ENCODE results near the gene MACF1.

MACF1 gene

GRCh38 chr1:39452081-39452480, 247.6 kb downstream of the MACF1 start:
- Histone ChIP-seq H3K36me3 (ENCODE audit: control insufficient read depth in 1 of 2, insufficient read depth in 2 of 2, low read depth in 1 of 2, low read length in 2 of 2) (peaks cover 58 to 96% of the 10 kb centered on the region in 2 experiments), H2AK5ac (ENCODE audit: low read length, severe bottlenecking) (no peak overlapping the region), H3K27ac (ENCODE audit: low read length, poor library complexity, severe bottlenecking) (no peak overlapping the region), H2AFZ (ENCODE audit: low read depth, low read length) (no peak overlapping the region), H3K9me3 (ENCODE audit: control insufficient read depth, low read length) (no peaks in the 10 kb centered on the region), H3K23ac (ENCODE audit: low read length in 2 of 2) (no peak overlapping the region), H4K91ac (ENCODE audit: low read length) (no peak overlapping the region), H3K4ac (ENCODE audit: low read depth in 1 of 2, low read length in 2 of 2) (no peak overlapping the region), H3K9ac (ENCODE audit: low read length) (no peak overlapping the region), H2BK15ac (ENCODE audit: low read depth, poor library complexity, severe bottlenecking) (no peak overlapping the region), H3K18ac (ENCODE audit: low read depth in 1 of 2, low read length in 2 of 2) (no peak overlapping the region), H3K4me1 (ENCODE audit: control insufficient read depth, insufficient read depth, low read depth, low read length) (no peaks in the 10 kb centered on the region), H3K4me2 (ENCODE audit: low read length, poor library complexity, severe bottlenecking) (no peak overlapping the region), H3K79me1 (replicated peaks; ENCODE audit: low read length, poor library complexity, severe bottlenecking) (peaks cover 18% of the 10 kb centered on the region), H4K8ac (ENCODE audit: low read length) (no peak overlapping the region), H2BK12ac (ENCODE audit: low read length in 2 of 2) (no peak overlapping the region), H2BK120ac (ENCODE audit: low read depth, low read length) (no peak overlapping the region), H2BK5ac (ENCODE audit: low read depth, low read length, poor library complexity, severe bottlenecking) (no peak overlapping the region), H3K14ac (ENCODE audit: low read length in 2 of 2) (no peak overlapping the region), H3K4me3 (ENCODE audit: insufficient read depth in 1 of 2, low read depth in 1 of 2, low read length in 2 of 2) (no peak overlapping the region), H3K27me3 (ENCODE audit: control insufficient read depth in 1 of 2, insufficient read depth in 1 of 2, low read length in 2 of 2) (no peaks in the 10 kb centered on the region)
- DNase-seq: no peak
- WGBS: 97% methylated on average over 7 of the region's 7 CpGs

- Histone ChIP-seq H3K4me2 (ENCODE audit: low read length, poor library complexity, severe bottlenecking) (no peak overlapping the region), H2BK15ac (ENCODE audit: low read depth, poor library complexity, severe bottlenecking) (no peak overlapping the region), H3K9me3 (ENCODE audit: control insufficient read depth, low read length) (no peaks in the 10 kb centered on the region), H3K18ac (ENCODE audit: low read depth in 1 of 2, low read length in 2 of 2) (no peak overlapping the region), H3K79me1 (replicated peaks; ENCODE audit: low read length, poor library complexity, severe bottlenecking) (peaks cover 18% of the 10 kb centered on the region), H2AK5ac (ENCODE audit: low read length, severe bottlenecking) (no peak overlapping the region), H4K8ac (ENCODE audit: low read length) (peak overlapping the region; percentile 7), H3K23ac (ENCODE audit: low read length in 2 of 2) (no peak overlapping the region), H3K9ac (ENCODE audit: low read length) (no peak overlapping the region), H3K27me3 (ENCODE audit: control insufficient read depth in 1 of 2, insufficient read depth in 1 of 2, low read length in 2 of 2) (no peaks in the 10 kb centered on the region), H2BK5ac (ENCODE audit: low read depth, low read length, poor library complexity, severe bottlenecking) (no peak overlapping the region), H3K14ac (ENCODE audit: low read length in 2 of 2) (no peak overlapping the region), H3K27ac (ENCODE audit: low read length, poor library complexity, severe bottlenecking) (peak overlapping the region; percentile 43), H4K91ac (ENCODE audit: low read length) (no peak overlapping the region), H3K4ac (ENCODE audit: low read depth in 1 of 2, low read length in 2 of 2) (no peak overlapping the region), H3K36me3 (ENCODE audit: control insufficient read depth in 1 of 2, insufficient read depth in 2 of 2, low read depth in 1 of 2, low read length in 2 of 2) (peaks cover 62 to 96% of the 10 kb centered on the region in 2 experiments), H3K4me1 (ENCODE audit: control insufficient read depth, insufficient read depth, low read depth, low read length) (no peaks in the 10 kb centered on the region), H2BK12ac (ENCODE audit: low read length in 2 of 2) (no peak overlapping the region), H2BK120ac (ENCODE audit: low read depth, low read length) (no peak overlapping the region), H2AFZ (ENCODE audit: low read depth, low read length) (no peak overlapping the region), H3K4me3 (ENCODE audit: insufficient read depth in 1 of 2, low read depth in 1 of 2, low read length in 2 of 2) (no peak overlapping the region)
- 97% methylated on average over 5 of the region's 5 CpGs for WGBS
- no peak for DNase-seq
These were observed 248.0 kb downstream of the MACF1 start for GRCh38 chr1:39452540-39452939.

- Histone ChIP-seq H3K4me2 (ENCODE audit: low read length, poor library complexity, severe bottlenecking) (no peak overlapping the region), H3K4me3 (ENCODE audit: insufficient read depth in 1 of 2, low read depth in 1 of 2, low read length in 2 of 2) (no peak overlapping the region), H3K79me1 (replicated peaks; ENCODE audit: low read length, poor library complexity, severe bottlenecking) (peaks cover 14% of the 10 kb centered on the region), H3K23ac (ENCODE audit: low read length in 2 of 2) (no peak overlapping the region), H3K14ac (ENCODE audit: low read length in 2 of 2) (no peak overlapping the region), H3K18ac (ENCODE audit: low read depth in 1 of 2, low read length in 2 of 2) (no peak overlapping the region), H2AFZ (ENCODE audit: low read depth, low read length) (no peak overlapping the region), H2BK5ac (ENCODE audit: low read depth, low read length, poor library complexity, severe bottlenecking) (no peak overlapping the region), H3K9ac (ENCODE audit: low read length) (peak overlapping the region; percentile 40), H4K91ac (ENCODE audit: low read length) (no peak overlapping the region), H3K27me3 (ENCODE audit: control insufficient read depth in 1 of 2, insufficient read depth in 1 of 2, low read length in 2 of 2) (no peaks in the 10 kb centered on the region), H3K4me1 (ENCODE audit: control insufficient read depth, insufficient read depth, low read depth, low read length) (no peaks in the 10 kb centered on the region), H3K36me3 (ENCODE audit: control insufficient read depth in 1 of 2, insufficient read depth in 2 of 2, low read depth in 1 of 2, low read length in 2 of 2) (peaks cover 66 to 96% of the 10 kb centered on the region in 2 experiments), H3K9me3 (ENCODE audit: control insufficient read depth, low read length) (no peaks in the 10 kb centered on the region), H4K8ac (ENCODE audit: low read length) (no peak overlapping the region), H2BK12ac (ENCODE audit: low read length in 2 of 2) (no peak overlapping the region), H2BK120ac (ENCODE audit: low read depth, low read length) (no peak overlapping the region), H3K4ac (ENCODE audit: low read depth in 1 of 2, low read length in 2 of 2) (no peak overlapping the region), H3K27ac (ENCODE audit: low read length, poor library complexity, severe bottlenecking) (no peak overlapping the region), H2AK5ac (ENCODE audit: low read length, severe bottlenecking) (no peak overlapping the region), H2BK15ac (ENCODE audit: low read depth, poor library complexity, severe bottlenecking) (no peak overlapping the region)
- DNase-seq: peak; percentile 70
- 95% methylated on average over 3 of the region's 8 CpGs for WGBS
These were observed 249.1 kb downstream of the MACF1 start for GRCh38 chr1:39453603-39454002.

GRCh38 chr1:39458991-39459390, 254.5 kb downstream of the MACF1 start:
- Histone ChIP-seq H3K9me3 (ENCODE audit: control insufficient read depth, low read length) (no peaks in the 10 kb centered on the region), H2AFZ (ENCODE audit: low read depth, low read length) (no peak overlapping the region), H3K4me1 (ENCODE audit: control insufficient read depth, insufficient read depth, low read depth, low read length) (no peaks in the 10 kb centered on the region), H2BK12ac (ENCODE audit: low read length in 2 of 2) (no peak overlapping the region), H2BK5ac (ENCODE audit: low read depth, low read length, poor library complexity, severe bottlenecking) (no peak overlapping the region), H3K14ac (ENCODE audit: low read length in 2 of 2) (no peak overlapping the region), H3K9ac (ENCODE audit: low read length) (no peak overlapping the region), H3K4ac (ENCODE audit: low read depth in 1 of 2, low read length in 2 of 2) (no peak overlapping the region), H2BK120ac (ENCODE audit: low read depth, low read length) (no peak overlapping the region), H3K27ac (ENCODE audit: low read length, poor library complexity, severe bottlenecking) (no peak overlapping the region), H4K8ac (ENCODE audit: low read length) (no peak overlapping the region), H3K36me3 (ENCODE audit: control insufficient read depth in 1 of 2, insufficient read depth in 2 of 2, low read depth in 1 of 2, low read length in 2 of 2) (peaks cover 67 to 96% of the 10 kb centered on the region in 2 experiments), H3K4me2 (ENCODE audit: low read length, poor library complexity, severe bottlenecking) (no peak overlapping the region), H4K91ac (ENCODE audit: low read length) (no peak overlapping the region), H3K4me3 (ENCODE audit: insufficient read depth in 1 of 2, low read depth in 1 of 2, low read length in 2 of 2) (no peak overlapping the region), H3K23ac (ENCODE audit: low read length in 2 of 2) (no peak overlapping the region), H2BK15ac (ENCODE audit: low read depth, poor library complexity, severe bottlenecking) (no peak overlapping the region), H3K27me3 (ENCODE audit: control insufficient read depth in 1 of 2, insufficient read depth in 1 of 2, low read length in 2 of 2) (no peaks in the 10 kb centered on the region), H3K18ac (ENCODE audit: low read depth in 1 of 2, low read length in 2 of 2) (no peak overlapping the region), H3K79me1 (replicated peaks; ENCODE audit: low read length, poor library complexity, severe bottlenecking) (peaks cover 8% of the 10 kb centered on the region), H2AK5ac (ENCODE audit: low read length, severe bottlenecking) (no peak overlapping the region)
- 98% methylated on average over 4 of the region's 4 CpGs for WGBS
- no peak for DNase-seq

Data from mesenchymal stem cell (in vitro differentiated cells and primary cell).